Fibroblast of pulmonary artery (primary cell): ENCODE results near the gene GUCD1.

Experiments used
- DNase-seq: peaks from one replicate; pipeline ENCODE4 v3.0.0-alpha.2; 2010; ENCODE audit warnings: low read depth
- H3K4me3 ChIP-seq: replicated peaks from 2 replicates; pipeline ENCODE4 v1.5.1; 2011; ENCODE audit warnings: low read depth, mild to moderate bottlenecking, control low read depth, low read length, moderate library complexity
- CTCF ChIP-seq: IDR thresholded peaks from 2 replicates; pipeline ENCODE4 v1.5.1; 2011; ENCODE audit warnings: mild to moderate bottlenecking, control low read depth, low read length, inconsistent platforms; ENCODE audit errors: missing control alignments

GUCD1 gene

GRCh38 chr22:24585927-24586546 is 31.1 kb upstream of the GUCD1 start:
- H3K4me3 ChIP-seq = no peak overlapping the region
- DNase-seq = no peak
- no peak for TF ChIP-seq CTCF

- no peak overlapping the region for H3K4me3 ChIP-seq
- no peak for DNase-seq
- TF ChIP-seq CTCF = no peak
Observed at GRCh38 chr22:24585461-24585860, 30.5 kb upstream of the GUCD1 start.

- no peak overlapping the region for H3K4me3 ChIP-seq
- no peak for DNase-seq
- no peak for TF ChIP-seq CTCF
Observed at GRCh38 chr22:24584871-24585411, 30.0 kb upstream of the GUCD1 start.

GRCh38 chr22:24584166-24584790 is 29.3 kb upstream of the GUCD1 start:
- H3K4me3 ChIP-seq = no peak overlapping the region
- TF ChIP-seq CTCF = no peak
- no peak for DNase-seq

- DNase-seq = peak; percentile 40
- TF ChIP-seq CTCF = no peak
- no peak overlapping the region for H3K4me3 ChIP-seq
Observed at GRCh38 chr22:24583221-24584165, 28.6 kb upstream of the GUCD1 start.

- no peak for TF ChIP-seq CTCF
- DNase-seq = no peak
- no peak overlapping the region for H3K4me3 ChIP-seq
Observed at GRCh38 chr22:24582056-24582814, 27.3 kb upstream of the GUCD1 start.
